Stomach (tissue), 4 donors: ENCODE measurements around the gene TMC5.

Experiments
- CTCF ChIP-seq, 7 experiments: fragments of 450-650 bp in 4 of 7; fragments of 200-600 bp in 3 of 7; sonication (generic) in 3 of 7; IDR thresholded peaks; one replicate each; pipeline ENCODE4 v1.5.1; 2016 to 2019; ENCODE audit warnings: antibody characterized with exemption in 7 of 7, control low read depth in 2 of 7, mild to moderate bottlenecking in 1 of 7
- EP300 ChIP-seq: sonication (generic); formaldehyde crosslinking; IDR thresholded peaks from one replicate; pipeline ENCODE4 v1.6.1; 2017; ENCODE audit warnings: antibody characterized with exemption

- TF ChIP-seq CTCF (IDR thresholded peaks at IDR 0.05) (no peak), EP300 (no peak)
These were observed 33.0 kb upstream of the TMC5 start for GRCh38 chr16:19384656-19385055.
